ENCODE data around the gene GRK5.

DNA sequence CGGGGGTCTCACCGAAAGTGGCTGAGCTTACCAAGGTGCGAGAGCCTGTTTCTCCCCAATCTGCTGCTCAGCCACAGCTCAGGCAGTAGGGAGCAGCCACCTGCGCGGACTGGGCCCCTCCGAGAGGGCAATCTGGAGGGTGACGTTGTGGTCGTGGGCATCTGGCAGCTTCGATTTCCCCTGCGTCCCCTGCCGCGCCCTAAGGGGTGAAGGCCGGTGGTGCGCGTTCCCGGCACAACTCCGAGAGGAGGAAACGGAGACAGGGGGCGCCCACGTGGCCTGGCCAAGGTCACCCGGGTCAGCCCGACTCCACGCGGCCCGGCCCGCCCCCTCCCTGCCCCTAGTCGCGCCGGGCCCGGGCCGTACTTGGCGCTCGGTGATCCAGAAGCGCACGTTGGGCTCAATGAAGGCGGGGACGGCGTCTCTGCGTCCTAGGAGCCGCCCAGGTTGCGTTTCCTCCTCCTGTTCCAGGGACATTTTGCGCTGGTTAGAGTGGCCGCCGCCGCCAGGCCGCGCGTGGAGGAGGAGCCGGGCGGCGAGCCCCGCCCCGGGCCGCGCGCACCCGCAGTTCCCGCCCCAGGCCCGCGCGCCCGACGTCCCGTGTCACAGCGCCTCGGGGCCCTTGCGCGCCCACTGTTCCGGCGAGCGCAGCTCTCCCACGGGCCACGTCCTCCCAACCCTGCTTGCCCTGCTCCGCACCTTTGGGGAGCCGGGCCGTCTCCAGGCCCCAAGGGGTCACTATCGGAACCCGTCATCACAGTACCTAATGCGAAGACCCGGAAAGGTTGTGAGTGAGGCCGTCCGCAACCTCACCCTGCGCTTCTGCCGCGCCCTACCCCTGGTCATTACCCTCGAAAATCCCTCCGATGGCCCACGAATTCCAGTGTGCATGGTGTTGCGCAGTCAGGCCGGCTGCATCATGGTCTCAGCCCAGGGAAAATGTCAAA is 41.9 kb upstream of the GRK5 start, which contains the start of gene SFXN4:
- TF ChIP-seq, protein P1, sequence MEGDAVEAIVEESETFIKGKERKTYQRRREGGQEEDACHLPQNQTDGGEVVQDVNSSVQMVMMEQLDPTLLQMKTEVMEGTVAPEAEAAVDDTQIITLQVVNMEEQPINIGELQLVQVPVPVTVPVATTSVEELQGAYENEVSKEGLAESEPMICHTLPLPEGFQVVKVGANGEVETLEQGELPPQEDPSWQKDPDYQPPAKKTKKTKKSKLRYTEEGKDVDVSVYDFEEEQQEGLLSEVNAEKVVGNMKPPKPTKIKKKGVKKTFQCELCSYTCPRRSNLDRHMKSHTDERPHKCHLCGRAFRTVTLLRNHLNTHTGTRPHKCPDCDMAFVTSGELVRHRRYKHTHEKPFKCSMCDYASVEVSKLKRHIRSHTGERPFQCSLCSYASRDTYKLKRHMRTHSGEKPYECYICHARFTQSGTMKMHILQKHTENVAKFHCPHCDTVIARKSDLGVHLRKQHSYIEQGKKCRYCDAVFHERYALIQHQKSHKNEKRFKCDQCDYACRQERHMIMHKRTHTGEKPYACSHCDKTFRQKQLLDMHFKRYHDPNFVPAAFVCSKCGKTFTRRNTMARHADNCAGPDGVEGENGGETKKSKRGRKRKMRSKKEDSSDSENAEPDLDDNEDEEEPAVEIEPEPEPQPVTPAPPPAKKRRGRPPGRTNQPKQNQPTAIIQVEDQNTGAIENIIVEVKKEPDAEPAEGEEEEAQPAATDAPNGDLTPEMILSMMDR (IDR thresholded peaks at IDR 0.05; ENCODE audit: borderline replicate concordance, extremely low read depth, low read length, poor library complexity, severe bottlenecking): no peak
- TF ChIP-seq EZH2 (IDR thresholded peaks at IDR 0.05; ENCODE audit: borderline replicate concordance, low read depth, low read length, severe bottlenecking): no peak
